ENCODE results near the gene TUBGCP2.

TUBGCP2 gene

GRCh38 chr10:133306097-133306476 lies 2.6 kb downstream of the TUBGCP2 start:
- TF ChIP-seq ZNF664 (tag by site-specific recombination; IDR thresholded peaks at IDR 0.05) (no peak), GFI1B (tag by site-specific recombination; IDR thresholded peaks at IDR 0.05) (no peak), ZNF23 (tag by site-specific recombination; IDR thresholded peaks at IDR 0.05; ENCODE audit: borderline replicate concordance) (no peak), SP7 (tag by site-specific recombination; IDR thresholded peaks at IDR 0.05) (no peak), ZNF248 (tag by site-specific recombination; IDR thresholded peaks at IDR 0.05) (no peak), ZBTB21 (tag by site-specific recombination; IDR thresholded peaks at IDR 0.05) (no peak), ZNF670 (tag by site-specific recombination; IDR thresholded peaks at IDR 0.05; ENCODE audit: low read depth) (no peak), GLI4 (tag by site-specific recombination; IDR thresholded peaks at IDR 0.05) (no peak), ZNF626 (tag by site-specific recombination; IDR thresholded peaks at IDR 0.05) (no peak), ZNF175 (tag by site-specific recombination; IDR thresholded peaks at IDR 0.05) (no peak), FEZF1 (tag by site-specific recombination; IDR thresholded peaks at IDR 0.05) (no peak), ZNF174 (tag by site-specific recombination; IDR thresholded peaks at IDR 0.05) (no peak), ZSCAN30 (tag by site-specific recombination; IDR thresholded peaks at IDR 0.05) (no peak), ZNF280C (tag by site-specific recombination; IDR thresholded peaks at IDR 0.05) (no peak), ZNF121 (tag by site-specific recombination; IDR thresholded peaks at IDR 0.05) (no peak), KLF1 (tag by site-specific recombination; IDR thresholded peaks at IDR 0.05) (no peak), ZNF791 (tag by site-specific recombination; IDR thresholded peaks at IDR 0.05) (no peak)
- TF ChIP-seq, protein P1, sequence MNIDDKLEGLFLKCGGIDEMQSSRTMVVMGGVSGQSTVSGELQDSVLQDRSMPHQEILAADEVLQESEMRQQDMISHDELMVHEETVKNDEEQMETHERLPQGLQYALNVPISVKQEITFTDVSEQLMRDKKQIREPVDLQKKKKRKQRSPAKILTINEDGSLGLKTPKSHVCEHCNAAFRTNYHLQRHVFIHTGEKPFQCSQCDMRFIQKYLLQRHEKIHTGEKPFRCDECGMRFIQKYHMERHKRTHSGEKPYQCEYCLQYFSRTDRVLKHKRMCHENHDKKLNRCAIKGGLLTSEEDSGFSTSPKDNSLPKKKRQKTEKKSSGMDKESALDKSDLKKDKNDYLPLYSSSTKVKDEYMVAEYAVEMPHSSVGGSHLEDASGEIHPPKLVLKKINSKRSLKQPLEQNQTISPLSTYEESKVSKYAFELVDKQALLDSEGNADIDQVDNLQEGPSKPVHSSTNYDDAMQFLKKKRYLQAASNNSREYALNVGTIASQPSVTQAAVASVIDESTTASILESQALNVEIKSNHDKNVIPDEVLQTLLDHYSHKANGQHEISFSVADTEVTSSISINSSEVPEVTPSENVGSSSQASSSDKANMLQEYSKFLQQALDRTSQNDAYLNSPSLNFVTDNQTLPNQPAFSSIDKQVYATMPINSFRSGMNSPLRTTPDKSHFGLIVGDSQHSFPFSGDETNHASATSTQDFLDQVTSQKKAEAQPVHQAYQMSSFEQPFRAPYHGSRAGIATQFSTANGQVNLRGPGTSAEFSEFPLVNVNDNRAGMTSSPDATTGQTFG (tag by site-specific recombination; IDR thresholded peaks at IDR 0.05; ENCODE audit: borderline replicate concordance): no peak
- POLR2A ChIA-PET: no interaction called here
- Histone ChIP-seq H3K9me3 (ENCODE audit: control insufficient read depth, insufficient read depth, low read depth, low read length) (no peaks in the 10 kb centered on the region), H3K4me1 (ENCODE audit: control insufficient read depth, insufficient read depth, low read length) (no peaks in the 10 kb centered on the region), H3K36me3 (ENCODE audit: control insufficient read depth in 2 of 2, insufficient read depth in 1 of 2, low read length in 2 of 2) (peaks cover 9 to 49% of the 10 kb centered on the region in 2 experiments; a peak in 2 of 3 replicates), H3K4me3 (ENCODE audit: low read depth, low read length) (no peak overlapping the region), H3K27ac (ENCODE audit: extremely low read depth, low read depth, low read length) (no peak overlapping the region)
- CTCF ChIA-PET: interaction anchor here (0.7 to 2.4 kb wide), 3 partner anchors 28 to 286 kb away, joined by 3 to 5 read pairs (median 4); no protein-coding TSS in a partner anchor

DNA sequence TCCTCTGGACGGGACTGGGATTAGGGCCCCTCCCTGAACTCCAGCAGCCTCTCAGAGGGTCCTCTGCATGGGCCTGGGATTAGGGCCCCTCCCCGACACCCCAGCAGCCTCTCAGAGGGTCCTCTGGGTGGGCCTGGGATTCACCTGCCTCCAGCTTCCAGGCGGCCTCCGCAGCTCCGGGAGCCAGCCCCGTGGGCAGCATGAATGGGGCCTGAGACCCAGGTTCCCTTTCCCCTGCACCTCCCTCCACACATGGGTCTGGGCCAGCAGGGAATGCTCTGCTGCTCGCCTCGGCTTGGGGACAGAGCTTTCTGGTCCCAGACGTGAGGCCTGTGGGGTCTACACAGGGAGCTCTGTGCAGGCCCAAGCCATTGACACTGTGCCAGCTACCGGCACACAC lies 5.5 kb downstream of the TUBGCP2 start:
- Histone ChIP-seq H3K4me1 (ENCODE audit: control insufficient read depth, insufficient read depth, low read length) (no peaks in the 10 kb centered on the region), H3K9me3 (ENCODE audit: control insufficient read depth, insufficient read depth, low read depth, low read length) (no peaks in the 10 kb centered on the region), H3K4me3 (ENCODE audit: low read depth, low read length) (no peak overlapping the region), H3K27ac (ENCODE audit: extremely low read depth, low read depth, low read length) (no peak overlapping the region), H3K36me3 (ENCODE audit: control insufficient read depth in 2 of 2, insufficient read depth in 1 of 2, low read length in 2 of 2) (peaks cover 15 to 59% of the 10 kb centered on the region in 2 experiments; a peak in 2 of 3 replicates)
- POLR2A ChIA-PET: interaction anchor here (1.7 kb wide), 1 partner anchor 40 kb away, joined by 3 read pairs; no protein-coding TSS in a partner anchor
- CTCF ChIA-PET: interaction anchor here (0.6 kb wide), 1 partner anchor 24 kb away, joined by 3 read pairs; no protein-coding TSS in a partner anchor
- TF ChIP-seq BCL11A (tag by site-specific recombination; IDR thresholded peaks at IDR 0.05; ENCODE audit: low read depth) (no peak), ZNF221 (tag by site-specific recombination; IDR thresholded peaks at IDR 0.05; ENCODE audit: borderline replicate concordance) (no peak)

All from HEK293 (cell line).